HFFc6 (cell line): ENCODE data around the gene HOXD12. TPM values are rescaled to one million over a fixed set of nuclear protein-coding genes. Genes with fewer than 3 reads are reported as not detected.
A peak's percentile ranks its signal among the peaks of the same experiment; 100 is the strongest.

Experiments
- DNase-seq: peaks from one replicate; pipeline ENCODE4 v3.0.0-alpha.2; 2018
- H3K27ac Mint-ChIP-seq: 2 replicates; pipeline ENCODE4 v1.8.0; 2020; ENCODE audit warnings: mild to moderate bottlenecking, mixed read lengths
- H3K27me3 Mint-ChIP-seq: 2 replicates; pipeline ENCODE4 v1.8.0; 2021; ENCODE audit warnings: mild to moderate bottlenecking, moderate library complexity, mixed read lengths; ENCODE audit not compliant: insufficient read depth
- H3K36me3 Mint-ChIP-seq: 2 replicates; pipeline ENCODE4 v1.8.0; 2021; ENCODE audit warnings: low read depth, mixed read lengths
- H3K4me1 Mint-ChIP-seq: 2 replicates; pipeline ENCODE4 v1.8.0; 2020; ENCODE audit warnings: low read depth, mixed read lengths
- H3K4me3 Mint-ChIP-seq: 2 replicates; pipeline ENCODE4 v1.8.0; 2020; ENCODE audit warnings: mild to moderate bottlenecking, moderate library complexity, mixed read lengths
- H3K9me3 Mint-ChIP-seq: 2 replicates; pipeline ENCODE4 v1.8.0; 2020; ENCODE audit warnings: mild to moderate bottlenecking, mixed read lengths
- CTCF ChIP-seq: fragments of 200-600 bp; sonication (generic); IDR thresholded peaks from 2 replicates; pipeline ENCODE4 v1.5.0; 2021; ENCODE audit warnings: antibody characterized with exemption, mild to moderate bottlenecking
- total RNA-seq, 6 experiments: library from RNA; stranded (reverse); fragmentation: NEBNext Ultra II Directional; extraction: Animal tissue kit (Norgen Biotek cat#: 25700); gene quantifications; 2 replicates in 1 of 6; 3 replicates in 5 of 6; pipeline ENCODE4 v1.2.3, GENCODE V29; 2021

The HOXD12 gene
- total RNA-seq, 6 experiments from 2014 or later: 0.19 to 0.36 (median 0.26) TPM; not detected in 2

- no peak overlapping the region for H3K27ac Mint-ChIP-seq
These were observed 9.7 kb upstream of the HOXD12 start for GRCh38 chr2:176089843-176090395.

GRCh38 chr2:176090862-176091261 is 8.7 kb upstream of the HOXD12 start:
- H3K4me3 Mint-ChIP-seq: no peak overlapping the region
- peaks cover 8% of the 10 kb centered on the region; the same call in 1 of the 2 replicates for H3K36me3 Mint-ChIP-seq
- H3K27me3 Mint-ChIP-seq: peaks cover 38% of the 10 kb centered on the region
- H3K9me3 Mint-ChIP-seq: no peaks in the 10 kb centered on the region
- H3K27ac Mint-ChIP-seq: no peak overlapping the region
- TF ChIP-seq CTCF: no peak
- H3K4me1 Mint-ChIP-seq: peaks cover 16% of the 10 kb centered on the region
- no peak for DNase-seq

More at GRCh38 chr2:176089843-176090395, 9.7 kb upstream of the HOXD12 start:
- peaks cover 17% of the 10 kb centered on the region for H3K4me1 Mint-ChIP-seq
- no peak for DNase-seq
- no peak for TF ChIP-seq CTCF
- H3K4me3 Mint-ChIP-seq: no peak overlapping the region
- H3K36me3 Mint-ChIP-seq: peaks cover 8% of the 10 kb centered on the region; the same call in 1 of the 2 replicates
- H3K9me3 Mint-ChIP-seq: no peaks in the 10 kb centered on the region
- peaks cover 46% of the 10 kb centered on the region for H3K27me3 Mint-ChIP-seq

GRCh38 chr2:176091329-176092258 is 8.0 kb upstream of the HOXD12 start:
- Mint-ChIP-seq H3K36me3 (peaks cover 8% of the 10 kb centered on the region; the same call in 1 of the 2 replicates), H3K4me1 (peaks cover 23% of the 10 kb centered on the region), H3K4me3 (peak overlapping the region; percentile 28), H3K27me3 (peaks cover 40% of the 10 kb centered on the region), H3K9me3 (no peaks in the 10 kb centered on the region), H3K27ac (no peak overlapping the region)
- DNase-seq: no peak
- TF ChIP-seq CTCF: no peak

- DNase-seq: no peak
- H3K4me3 Mint-ChIP-seq: peak within 1 kb of the TSS; percentile 86
- TF ChIP-seq CTCF: no peak
These were observed 7.1 kb upstream of the HOXD12 start, which contains the start of gene HOXD13 for GRCh38 chr2:176092270-176093144. TSS of gene HOXD13 (plus strand) at chr2:176092721. CDS start at chr2:176092891, 170 bp downstream.

More at GRCh38 chr2:176092270-176093144, 7.1 kb upstream of the HOXD12 start, which contains the start of gene HOXD13:
- Mint-ChIP-seq H3K9me3 (no peaks in the 10 kb centered on the region), H3K36me3 (peaks cover 8% of the 10 kb centered on the region; the same call in 1 of the 2 replicates), H3K27ac (no peak within 1 kb of the TSS), H3K27me3 (peaks cover 39% of the 10 kb centered on the region), H3K4me1 (peaks cover 26% of the 10 kb centered on the region)
